ENCODE measurements around the gene ZNF850.

ZNF850 gene

GRCh38 chr19:36687214-36688056 is 85.2 kb downstream of the ZNF850 start, which contains the start of gene ZNF567:
TSS of gene ZNF567 (plus strand) at chr19:36687612. CDS start at chr19:36694868, 7,256 bp downstream.
- peak; percentile 85 to 91 for DNase-seq

- no peak for DNase-seq
Observed at GRCh38 chr19:36686365-36687213, 86.0 kb downstream of the ZNF850 start.

- DNase-seq: no peak
Observed at GRCh38 chr19:36685835-36686234, 86.8 kb downstream of the ZNF850 start.

- DNase-seq: no peak
Observed at GRCh38 chr19:36679455-36679854, 93.2 kb downstream of the ZNF850 start.

GRCh38 chr19:36674201-36674600 is 98.4 kb downstream of the ZNF850 start:
- no peak for DNase-seq

- DNase-seq: no peak
Observed at GRCh38 chr19:36672368-36672767, 100.2 kb downstream of the ZNF850 start.

GRCh38 chr19:36668646-36669045 is 104.0 kb downstream of the ZNF850 start:
- no peak for DNase-seq

- DNase-seq: no peak
Observed at GRCh38 chr19:36665832-36666231, 106.8 kb downstream of the ZNF850 start.

Data from SW 1271 (cell line).